GM12892 (cell line): ENCODE measurements around the gene SLC6A9.

Source experiments
- POLR2A ChIP-seq: IDR thresholded peaks from 2 replicates; pipeline ENCODE4 v1.6.1; 2011; ENCODE audit warnings: low read depth, low read length, control low read depth
- POLR2AphosphoS5 ChIP-seq: IDR thresholded peaks from 2 replicates; pipeline ENCODE4 v1.6.1; 2011; ENCODE audit warnings: low read depth, low read length, control low read depth

DNA sequence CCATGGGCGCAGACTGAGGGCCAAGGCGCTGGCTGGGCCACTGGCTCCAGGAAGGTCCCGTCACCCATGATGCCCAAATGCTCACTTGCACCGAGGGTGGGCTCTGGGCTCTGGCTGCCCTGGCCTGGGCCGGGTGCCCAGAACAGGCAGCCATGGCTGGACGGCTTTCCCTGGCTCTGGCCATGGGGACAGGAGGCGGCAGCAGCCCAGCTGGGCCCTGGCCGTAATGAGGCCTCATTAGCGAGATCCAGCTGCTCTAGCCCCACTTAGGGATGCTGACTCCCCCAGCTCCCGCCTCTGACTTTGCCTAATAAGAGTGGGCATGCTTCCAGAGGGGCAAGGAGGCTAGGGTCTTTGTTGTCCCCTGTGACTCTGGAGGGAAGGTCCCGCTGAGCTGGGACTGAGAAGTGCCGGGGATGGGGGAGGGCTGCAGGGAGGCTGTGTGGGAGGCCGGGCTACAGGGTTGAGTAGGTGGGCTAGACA is 11.8 kb downstream of the SLC6A9 start:
- TF ChIP-seq POLR2A (no peak), POLR2AphosphoS5 (no peak)
